GM21515 (cell line): Measurements from ENCODE around the gene RNF10.
"Not testable (repeated sequence)": the region's sequence is repeated elsewhere in the genome, so short reads cannot be mapped to it uniquely, and the experiment has no call there.

Experiments
- ATAC-seq: cut with Tn5 transposase; IDR thresholded peaks from one replicate; pipeline ENCODE4 v1.9.1; 2021; ENCODE audit not compliant: unreplicated experiment

The RNF10 gene

GRCh38 chr12:120522568-120522967, 11.6 kb upstream of the RNF10 start:
- no peak for ATAC-seq

GRCh38 chr12:120528861-120529525, 5.2 kb upstream of the RNF10 start, which contains the start of gene COQ5:
COQ5 (minus strand) TSS chr12:120529158; CDS start chr12:120529141, 17 bp downstream.
- peak; percentile 57 for ATAC-seq

GRCh38 chr12:120529641-120530417, 4.3 kb upstream of the RNF10 start:
- ATAC-seq = no peak

GRCh38 chr12:120530418-120530761, 3.8 kb upstream of the RNF10 start:
- ATAC-seq = not testable (repeated sequence)

- ATAC-seq = no peak
Observed at GRCh38 chr12:120532701-120533238, 1.4 kb upstream of the RNF10 start.

- peak; percentile 32 for ATAC-seq
Observed at GRCh38 chr12:120534703-120535655, 823 bp downstream of the RNF10 start.

GRCh38 chr12:120536064-120536791, 2.1 kb downstream of the RNF10 start:
- no peak for ATAC-seq

- ATAC-seq = no peak
Observed at GRCh38 chr12:120537856-120538220, 3.7 kb downstream of the RNF10 start.

GRCh38 chr12:120538281-120539156, 4.4 kb downstream of the RNF10 start:
- ATAC-seq = no peak

- ATAC-seq = no peak
Observed at GRCh38 chr12:120539303-120539702, 5.1 kb downstream of the RNF10 start.

- no peak for ATAC-seq
Observed at GRCh38 chr12:120540445-120540844, 6.3 kb downstream of the RNF10 start.

GRCh38 chr12:120542166-120542565, 8.0 kb downstream of the RNF10 start:
- ATAC-seq = no peak

GRCh38 chr12:120544691-120545090, 10.5 kb downstream of the RNF10 start:
- ATAC-seq = no peak

GRCh38 chr12:120546050-120546386, 11.9 kb downstream of the RNF10 start:
- ATAC-seq = no peak

- ATAC-seq = no peak
Observed at GRCh38 chr12:120554678-120555077, 20.5 kb downstream of the RNF10 start.

GRCh38 chr12:120557589-120557988, 23.4 kb downstream of the RNF10 start:
- ATAC-seq = no peak

- ATAC-seq = no peak
Observed at GRCh38 chr12:120562906-120563305, 28.8 kb downstream of the RNF10 start.

GRCh38 chr12:120563495-120563894, 29.3 kb downstream of the RNF10 start:
- no peak for ATAC-seq

GRCh38 chr12:120571299-120571698, 37.1 kb downstream of the RNF10 start:
- ATAC-seq = no peak

- no peak for ATAC-seq
Observed at GRCh38 chr12:120573560-120573959, 39.4 kb downstream of the RNF10 start.
